Activated gamma-delta T cell (primary cell): ENCODE data around the gene NEK10.
"Not testable (repeated sequence)": the region's sequence is repeated elsewhere in the genome, so short reads cannot be mapped to it uniquely, and the experiment has no call there.

Source experiments
- DNase-seq: peaks from one replicate; lab custom pipeline; 2025; lab: John Stamatoyannopoulos, UW

The NEK10 gene

GRCh38 chr3:27315003-27315402 lies 54.2 kb downstream of the NEK10 start:
- no peak for DNase-seq

- DNase-seq, result no peak
Observed at GRCh38 chr3:27312044-27312668, 57.0 kb downstream of the NEK10 start.

- DNase-seq, result no peak
Observed at GRCh38 chr3:27311400-27311799, 57.8 kb downstream of the NEK10 start.

GRCh38 chr3:27310688-27311087 lies 58.5 kb downstream of the NEK10 start:
- DNase-seq, result no peak

- no peak for DNase-seq
Observed at GRCh38 chr3:27307566-27307965, 61.6 kb downstream of the NEK10 start.

- no peak for DNase-seq
Observed at GRCh38 chr3:27302891-27303290, 66.3 kb downstream of the NEK10 start.

GRCh38 chr3:27298981-27299380 lies 70.2 kb downstream of the NEK10 start:
- DNase-seq, result not testable (repeated sequence)

- DNase-seq, result no peak
Observed at GRCh38 chr3:27293939-27294338, 75.2 kb downstream of the NEK10 start.

- DNase-seq, result no peak
Observed at GRCh38 chr3:27290760-27291159, 78.4 kb downstream of the NEK10 start.

- no peak for DNase-seq
Observed at GRCh38 chr3:27289769-27290413, 79.3 kb downstream of the NEK10 start.

GRCh38 chr3:27287052-27287451 lies 82.1 kb downstream of the NEK10 start:
- DNase-seq, result no peak

GRCh38 chr3:27286467-27286866 lies 82.7 kb downstream of the NEK10 start:
- DNase-seq, result not testable (repeated sequence)

- no peak for DNase-seq
Observed at GRCh38 chr3:27285668-27286067, 83.5 kb downstream of the NEK10 start.

- DNase-seq, result no peak
Observed at GRCh38 chr3:27281671-27282150, 87.5 kb downstream of the NEK10 start.

- DNase-seq, result no peak
Observed at GRCh38 chr3:27279123-27279522, 90.1 kb downstream of the NEK10 start.

- DNase-seq, result no peak
Observed at GRCh38 chr3:27278383-27279055, 90.7 kb downstream of the NEK10 start.

- DNase-seq, result no peak
Observed at GRCh38 chr3:27275441-27275990, 93.7 kb downstream of the NEK10 start.

GRCh38 chr3:27271890-27272289 lies 97.3 kb downstream of the NEK10 start:
- no peak for DNase-seq

GRCh38 chr3:27254896-27255295 lies 114.3 kb downstream of the NEK10 start:
- no peak for DNase-seq

- no peak for DNase-seq
Observed at GRCh38 chr3:27253831-27254230, 115.4 kb downstream of the NEK10 start.

GRCh38 chr3:27253391-27253790 lies 115.8 kb downstream of the NEK10 start:
- DNase-seq, result no peak

- no peak for DNase-seq
Observed at GRCh38 chr3:27252646-27253045, 116.5 kb downstream of the NEK10 start.

- no peak for DNase-seq
Observed at GRCh38 chr3:27244374-27244773, 124.8 kb downstream of the NEK10 start.
